Astrocyte (in vitro differentiated cells and primary cell): ENCODE measurements around the gene DERL3. TPM values are rescaled to one million over a fixed set of nuclear protein-coding genes. Genes with fewer than 3 reads are reported as not detected.
A peak's percentile ranks its signal among the peaks of the same experiment; 100 is the strongest.

ENCODE experiments used
- DNase-seq: peaks from one replicate; pipeline ENCODE4 v3.0.0-alpha.2; 2010; ENCODE audit warnings: low read depth
- FAIRE-seq: peaks from 2 replicates; lab custom pipeline; 2011; peaks lifted over from hg19 to GRCh38; lab: Jason Lieb, UNC
- H2AFZ ChIP-seq: 2 replicates; pipeline ENCODE4 v1.6.0; 2012; ENCODE audit warnings: low read depth, low read length, inconsistent platforms
- H3K27ac ChIP-seq: 2 replicates; pipeline ENCODE4 v1.5.1; 2011; ENCODE audit warnings: low read depth, low read length, inconsistent platforms
- H3K27me3 ChIP-seq: 2 replicates; pipeline ENCODE4 v1.6.0; 2011; ENCODE audit warnings: low read length, inconsistent platforms; ENCODE audit not compliant: insufficient read depth
- H3K36me3 ChIP-seq: 2 replicates; pipeline ENCODE4 v1.5.1; 2011; ENCODE audit warnings: low read length, inconsistent platforms; ENCODE audit not compliant: insufficient read depth
- H3K4me1 ChIP-seq: 2 replicates; pipeline ENCODE4 v1.5.1; 2011; ENCODE audit warnings: low read length, inconsistent platforms; ENCODE audit not compliant: insufficient read depth
- H3K4me2 ChIP-seq: 2 replicates; pipeline ENCODE4 v1.6.0; 2012; ENCODE audit warnings: low read length, inconsistent platforms
- H3K4me3 ChIP-seq: 2 replicates; pipeline ENCODE4 v1.5.1; 2011; ENCODE audit warnings: low read depth, mild to moderate bottlenecking, low read length, inconsistent platforms; ENCODE audit not compliant: insufficient read depth
- H3K79me2 ChIP-seq: 2 replicates; pipeline ENCODE4 v1.6.0; 2012; ENCODE audit warnings: mild to moderate bottlenecking, low read length, inconsistent platforms; ENCODE audit not compliant: insufficient read depth
- H3K9ac ChIP-seq: 2 replicates; pipeline ENCODE4 v1.6.0; 2012; ENCODE audit warnings: mild to moderate bottlenecking, low read length, inconsistent platforms
- H3K9me3 ChIP-seq: 2 replicates; pipeline ENCODE4 v1.5.1; 2012; ENCODE audit warnings: low read depth, mild to moderate bottlenecking, low read length, inconsistent platforms; ENCODE audit not compliant: insufficient read depth
- H4K20me1 ChIP-seq: 2 replicates; pipeline ENCODE4 v1.6.0; 2012; ENCODE audit warnings: low read length, inconsistent platforms; ENCODE audit not compliant: insufficient read depth
- H3K27ac Mint-ChIP-seq: one replicate; pipeline ENCODE4 v1.8.0; 2021; ENCODE audit warnings: mild to moderate bottlenecking, mixed read lengths; ENCODE audit not compliant: unreplicated experiment
- H3K27me3 Mint-ChIP-seq: one replicate; pipeline ENCODE4 v1.8.0; 2021; ENCODE audit warnings: low read depth, mixed read lengths; ENCODE audit not compliant: unreplicated experiment
- H3K36me3 Mint-ChIP-seq: one replicate; pipeline ENCODE4 v1.8.0; 2021; ENCODE audit warnings: low read depth, mixed read lengths; ENCODE audit not compliant: unreplicated experiment
- H3K4me1 Mint-ChIP-seq: one replicate; pipeline ENCODE4 v1.8.0; 2021; ENCODE audit warnings: low read depth, mixed read lengths; ENCODE audit not compliant: unreplicated experiment
- H3K4me3 Mint-ChIP-seq: one replicate; pipeline ENCODE4 v1.8.0; 2021; ENCODE audit warnings: mild to moderate bottlenecking, moderate library complexity, mixed read lengths; ENCODE audit not compliant: unreplicated experiment
- H3K9me3 Mint-ChIP-seq: one replicate; pipeline ENCODE4 v1.8.0; 2021; ENCODE audit warnings: mild to moderate bottlenecking, mixed read lengths; ENCODE audit not compliant: unreplicated experiment
- CTCF ChIP-seq: IDR thresholded peaks from 2 replicates; pipeline ENCODE4 v1.5.1; 2011; ENCODE audit warnings: low read depth, mild to moderate bottlenecking, inconsistent platforms, low read length, moderate library complexity; ENCODE audit not compliant: insufficient read depth
- EZH2 ChIP-seq: IDR thresholded peaks from 2 replicates; pipeline ENCODE4 v1.6.1; 2012; ENCODE audit warnings: mild to moderate bottlenecking, low read length, inconsistent platforms; ENCODE audit not compliant: insufficient read depth
- total RNA-seq: library from RNA; stranded (reverse); gene quantifications from 2 replicates; pipeline ENCODE4 v1.2.1, GENCODE V29; 2021

DERL3 gene
- total RNA-seq, 1 donor from 2014 or later, result 0.82 TPM

GRCh38 chr22:23859201-23859600, 20.4 kb upstream of the DERL3 start:
- H3K36me3 ChIP-seq, result no peaks in the 10 kb centered on the region
- no peak overlapping the region for H2AFZ ChIP-seq
- DNase-seq (no peak), FAIRE-seq (no peak)
- Mint-ChIP-seq H3K36me3 (peaks cover 4% of the 10 kb centered on the region), H3K4me3 (peak overlapping the region; percentile 92), H3K27me3 (no peaks in the 10 kb centered on the region), H3K27ac (no peak overlapping the region), H3K4me1 (peaks cover 7% of the 10 kb centered on the region), H3K9me3 (no peaks in the 10 kb centered on the region)
- no peaks in the 10 kb centered on the region for H3K27me3 ChIP-seq
- no peak overlapping the region for H3K4me2 ChIP-seq
- H3K9ac ChIP-seq, result no peak overlapping the region
- peaks cover 16% of the 10 kb centered on the region for H3K4me1 ChIP-seq
- no peak overlapping the region for H3K4me3 ChIP-seq
- no peak for TF ChIP-seq EZH2
- no peak for TF ChIP-seq CTCF
- no peaks in the 10 kb centered on the region for H3K9me3 ChIP-seq
- no peaks in the 10 kb centered on the region for H4K20me1 ChIP-seq
- H3K79me2 ChIP-seq, result no peaks in the 10 kb centered on the region
- H3K27ac ChIP-seq, result no peak overlapping the region

DNA sequence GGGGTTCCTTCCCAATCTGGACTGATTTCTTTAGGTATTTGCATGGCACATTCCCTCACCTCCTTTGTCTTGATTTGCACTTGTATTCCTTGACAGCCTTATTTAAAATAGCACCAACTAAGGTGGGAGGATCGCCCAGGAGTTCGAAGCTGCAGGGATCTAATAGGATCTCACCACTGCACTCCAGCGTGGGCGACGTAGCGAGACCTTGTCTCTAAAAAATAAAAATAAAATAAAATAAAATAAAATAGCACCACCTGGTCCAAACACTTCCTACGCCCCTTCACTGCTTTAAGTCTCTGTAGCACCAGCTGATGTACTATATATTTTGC, 19.6 kb upstream of the DERL3 start:
- Mint-ChIP-seq H3K36me3 (peaks cover 3% of the 10 kb centered on the region), H3K27me3 (no peaks in the 10 kb centered on the region), H3K4me1 (peaks cover 7% of the 10 kb centered on the region), H3K27ac (peak overlapping the region; percentile 41), H3K9me3 (no peaks in the 10 kb centered on the region), H3K4me3 (peak overlapping the region; percentile 92)
- Histone ChIP-seq H2AFZ (peak overlapping the region; percentile 83), H3K4me2 (peak overlapping the region; percentile 92), H3K27me3 (no peaks in the 10 kb centered on the region), H3K27ac (no peak overlapping the region), H3K36me3 (no peaks in the 10 kb centered on the region), H3K4me1 (peaks cover 16% of the 10 kb centered on the region), H3K9ac (peak overlapping the region; percentile 72), H4K20me1 (no peaks in the 10 kb centered on the region), H3K9me3 (no peaks in the 10 kb centered on the region), H3K4me3 (peak overlapping the region; percentile 75), H3K79me2 (no peaks in the 10 kb centered on the region)
- TF ChIP-seq CTCF (no peak), EZH2 (no peak)
- FAIRE-seq, result no peak
- no peak for DNase-seq

- peaks cover 7% of the 10 kb centered on the region for H3K4me1 Mint-ChIP-seq
- Histone ChIP-seq H4K20me1 (no peaks in the 10 kb centered on the region), H3K79me2 (no peaks in the 10 kb centered on the region), H3K9me3 (no peaks in the 10 kb centered on the region), H3K36me3 (no peaks in the 10 kb centered on the region), H3K27ac (peak within 1 kb of the TSS; percentile 15), H3K4me2 (peak within 1 kb of the TSS; percentile 92), H3K4me1 (peaks cover 16% of the 10 kb centered on the region), H2AFZ (peak within 1 kb of the TSS; percentile 90), H3K9ac (peak within 1 kb of the TSS; percentile 72), H3K27me3 (no peaks in the 10 kb centered on the region), H3K4me3 (peak within 1 kb of the TSS; percentile 75)
- H3K36me3 Mint-ChIP-seq, result peaks cover 3% of the 10 kb centered on the region
- peak; percentile 75 for FAIRE-seq
- peak; percentile 89 for DNase-seq
- no peaks in the 10 kb centered on the region for H3K27me3 Mint-ChIP-seq
- H3K27ac Mint-ChIP-seq, result peak within 1 kb of the TSS; percentile 83
- H3K9me3 Mint-ChIP-seq, result no peaks in the 10 kb centered on the region
- TF ChIP-seq EZH2 (no peak), CTCF (peak; percentile 10)
- peak within 1 kb of the TSS; percentile 92 for H3K4me3 Mint-ChIP-seq
These were observed 19.0 kb upstream of the DERL3 start, which contains the start of gene SLC2A11 for GRCh38 chr22:23857606-23858483. TSS of gene SLC2A11 (plus strand) at chr22:23857875. CDS start at chr22:23858000, 125 bp downstream.
